ENCODE data around the gene USHBP1. TPM values are rescaled to one million over a fixed set of nuclear protein-coding genes. Genes with fewer than 3 reads are reported as not detected.

USHBP1 gene
- total and polyA plus RNA-seq, 2 of the 13 experiments (the other 11 are each of a cell fraction or from before 2014, with no cell fraction given), result 0.15 to 1.5 TPM

DNA sequence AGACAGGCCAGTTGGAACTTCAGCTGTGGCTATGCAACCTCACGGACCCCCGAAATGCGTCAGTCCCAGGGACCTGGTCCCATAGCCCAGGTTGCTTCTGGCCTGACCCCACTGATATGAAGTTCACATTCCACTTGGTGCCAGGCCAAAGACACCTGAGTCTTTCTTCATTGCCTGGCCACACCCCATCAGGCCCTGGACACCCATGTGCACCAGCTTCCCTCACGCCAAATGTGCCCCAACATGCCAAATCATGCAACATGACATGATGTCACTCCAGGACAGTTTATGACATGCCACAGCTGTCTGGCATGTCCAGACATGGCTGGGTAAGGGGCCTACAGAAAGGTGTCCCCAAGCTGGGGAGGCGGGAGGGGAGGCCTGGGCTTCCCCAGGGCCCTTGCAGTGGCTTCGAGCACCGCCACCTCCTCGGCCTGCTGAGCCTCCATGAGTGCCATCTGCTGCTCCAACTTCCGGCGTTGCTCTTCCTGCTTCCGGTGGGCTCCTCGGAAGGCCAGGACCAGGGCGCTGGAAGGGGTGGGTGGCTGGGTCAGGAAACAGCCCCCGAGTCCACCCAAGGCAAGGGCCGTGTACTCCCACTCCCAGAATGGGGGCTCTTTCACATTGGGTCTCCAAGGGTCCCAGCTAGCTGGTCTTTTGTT lies 14.5 kb downstream of the USHBP1 start:
- WGBS (ENCODE audit: low lambda C conversion rate), result 90% methylated on average over 5 of the region's 15 CpGs
- ATAC-seq (no peak), FAIRE-seq (no peak), DNase-seq (ENCODE audit: low spot score) (no peak)
- ChIA-PET POLR2A (interaction anchor here (1.3 to 5.0 kb wide), 8 partner anchors 8 to 55 kb away, joined by 4 to 52 read pairs (median 12); partner anchors contain the start of genes BABAM1, MRPL34, OCEL1 and USE1), CTCF (ENCODE audit: low intra/inter-chr PET ratio, low total read pairs) (no interaction called here)
- no peak for TF ChIP-seq MATR3 (CRISPR knock-in tag; IDR thresholded peaks at IDR 0.05)
- TF ChIP-seq, protein P1, sequence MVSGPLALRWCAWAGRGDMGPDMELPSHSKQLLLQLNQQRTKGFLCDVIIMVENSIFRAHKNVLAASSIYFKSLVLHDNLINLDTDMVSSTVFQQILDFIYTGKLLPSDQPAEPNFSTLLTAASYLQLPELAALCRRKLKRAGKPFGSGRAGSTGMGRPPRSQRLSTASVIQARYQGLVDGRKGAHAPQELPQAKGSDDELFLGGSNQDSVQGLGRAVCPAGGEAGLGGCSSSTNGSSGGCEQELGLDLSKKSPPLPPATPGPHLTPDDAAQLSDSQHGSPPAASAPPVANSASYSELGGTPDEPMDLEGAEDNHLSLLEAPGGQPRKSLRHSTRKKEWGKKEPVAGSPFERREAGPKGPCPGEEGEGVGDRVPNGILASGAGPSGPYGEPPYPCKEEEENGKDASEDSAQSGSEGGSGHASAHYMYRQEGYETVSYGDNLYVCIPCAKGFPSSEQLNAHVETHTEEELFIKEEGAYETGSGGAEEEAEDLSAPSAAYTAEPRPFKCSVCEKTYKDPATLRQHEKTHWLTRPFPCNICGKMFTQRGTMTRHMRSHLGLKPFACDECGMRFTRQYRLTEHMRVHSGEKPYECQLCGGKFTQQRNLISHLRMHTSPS (CRISPR knock-in tag; IDR thresholded peaks at IDR 0.05; ENCODE audit: low read depth), result no peak
- TF ChIP-seq FOXP4 (CRISPR knock-in tag; IDR thresholded peaks at IDR 0.05), result no peak
- TF ChIP-seq ZNF768 (CRISPR knock-in tag; IDR thresholded peaks at IDR 0.05), result no peak
- TF ChIP-seq HIVEP1 (CRISPR knock-in tag; IDR thresholded peaks at IDR 0.05), result no peak
- TF ChIP-seq HNRNPK (IDR thresholded peaks at IDR 0.05; ENCODE audit: low read depth, low read length, poor library complexity, severe bottlenecking), result no peak
- no peak for TF ChIP-seq REPIN1 (CRISPR knock-in tag; IDR thresholded peaks at IDR 0.05; ENCODE audit: borderline replicate concordance, low read depth)
- TF ChIP-seq NR2F2 (IDR thresholded peaks at IDR 0.05; ENCODE audit: borderline replicate concordance, low read depth), result no peak
- no peak for TF ChIP-seq ZNF781 (CRISPR knock-in tag; IDR thresholded peaks at IDR 0.05; ENCODE audit: borderline replicate concordance, not compliant biosample characterization)
- no peak for TF ChIP-seq PRPF4 (IDR thresholded peaks at IDR 0.05; ENCODE audit: low read depth, low read length, poor library complexity, severe bottlenecking)
- TF ChIP-seq, protein P2, sequence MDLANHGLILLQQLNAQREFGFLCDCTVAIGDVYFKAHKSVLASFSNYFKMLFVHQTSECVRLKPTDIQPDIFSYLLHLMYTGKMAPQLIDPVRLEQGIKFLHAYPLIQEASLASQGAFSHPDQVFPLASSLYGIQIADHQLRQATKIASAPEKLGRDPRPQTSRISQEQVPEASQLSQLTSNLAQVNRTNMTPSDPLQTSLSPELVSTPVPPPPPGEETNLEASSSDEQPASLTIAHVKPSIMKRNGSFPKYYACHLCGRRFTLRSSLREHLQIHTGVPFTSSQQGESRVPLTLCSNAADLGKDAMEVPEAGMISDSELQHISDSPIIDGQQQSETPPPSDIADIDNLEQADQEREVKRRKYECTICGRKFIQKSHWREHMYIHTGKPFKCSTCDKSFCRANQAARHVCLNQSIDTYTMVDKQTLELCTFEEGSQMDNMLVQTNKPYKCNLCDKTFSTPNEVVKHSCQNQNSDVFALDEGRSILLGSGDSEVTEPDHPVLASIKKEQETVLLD (CRISPR knock-in tag; IDR thresholded peaks at IDR 0.05; ENCODE audit: low read depth), result no peak
- TF ChIP-seq ZNF160 (CRISPR knock-in tag; IDR thresholded peaks at IDR 0.05), result no peak
- TF ChIP-seq ZNF501 (CRISPR knock-in tag; IDR thresholded peaks at IDR 0.05), result no peak
- TF ChIP-seq SRF (IDR thresholded peaks at IDR 0.05; ENCODE audit: low read depth, low read length), result no peak
- no peak for TF ChIP-seq ARNT (IDR thresholded peaks at IDR 0.05)
- no peak for TF ChIP-seq NFE2L2 (IDR thresholded peaks at IDR 0.05; ENCODE audit: low read length)
- TF ChIP-seq, protein P3, sequence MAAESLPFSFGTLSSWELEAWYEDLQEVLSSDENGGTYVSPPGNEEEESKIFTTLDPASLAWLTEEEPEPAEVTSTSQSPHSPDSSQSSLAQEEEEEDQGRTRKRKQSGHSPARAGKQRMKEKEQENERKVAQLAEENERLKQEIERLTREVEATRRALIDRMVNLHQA (CRISPR knock-in tag; IDR thresholded peaks at IDR 0.05), result no peak
- TF ChIP-seq ZNF850 (CRISPR knock-in tag; conservative IDR thresholded peaks at IDR 0.05), result no peak
- H3K4me3 ChIP-seq (replicated peaks in 1 of 3; ENCODE audit: insufficient read depth in 1 of 3, low read depth in 2 of 3, low read length in 3 of 3), result no peak overlapping the region
- peaks cover 1% of the 10 kb centered on the region for H3K79me2 ChIP-seq (ENCODE audit: insufficient read depth, low read length)
- no peaks in the 10 kb centered on the region for H3K9me3 ChIP-seq (ENCODE audit: low read length)
- no peaks in the 10 kb centered on the region for H3K27me3 ChIP-seq (ENCODE audit: control insufficient read depth in 1 of 2, insufficient read depth in 2 of 2, low read length in 2 of 2)
- no peak overlapping the region for H2AFZ ChIP-seq (ENCODE audit: low read length)
- H3K27ac ChIP-seq (ENCODE audit: extremely low read length, insufficient read depth, low read length), result no peak overlapping the region
- no peak overlapping the region for H3K9ac ChIP-seq (ENCODE audit: insufficient read depth, low read depth, low read length)
- H3K36me3 ChIP-seq (replicated peaks in 1 of 2; ENCODE audit: control insufficient read depth in 1 of 2, insufficient read depth in 2 of 2, low read length in 2 of 2), result no peaks in the 10 kb centered on the region
- intact Hi-C loops (cut with micrococcal nuclease; ENCODE audit: unreplicated experiment) (no loop called here), in situ Hi-C loops (cut with HindIII; ENCODE audit: extremely low pct_ligation_motif_present, low pct_unique_long_range_greater_than_20kb) (no loop called here)
- peaks cover 49% of the 10 kb centered on the region for H3K4me1 ChIP-seq (ENCODE audit: insufficient read depth, low read length)
- no peak overlapping the region for H3K4me2 ChIP-seq (ENCODE audit: low read depth, low read length)
- BruUV-seq (replicated peaks), result no TSS peak
- H4K20me1 ChIP-seq (ENCODE audit: insufficient read depth, low read length), result no peaks in the 10 kb centered on the region

Measured in HepG2 (cell line).